GOT3 (cell line): ENCODE measurements around the gene UBR1.

Source experiments
- DNase-seq: peaks from one replicate; lab custom pipeline; 2025; ENCODE audit warnings: mixed read lengths; lab: John Stamatoyannopoulos, UW

UBR1 gene

DNA sequence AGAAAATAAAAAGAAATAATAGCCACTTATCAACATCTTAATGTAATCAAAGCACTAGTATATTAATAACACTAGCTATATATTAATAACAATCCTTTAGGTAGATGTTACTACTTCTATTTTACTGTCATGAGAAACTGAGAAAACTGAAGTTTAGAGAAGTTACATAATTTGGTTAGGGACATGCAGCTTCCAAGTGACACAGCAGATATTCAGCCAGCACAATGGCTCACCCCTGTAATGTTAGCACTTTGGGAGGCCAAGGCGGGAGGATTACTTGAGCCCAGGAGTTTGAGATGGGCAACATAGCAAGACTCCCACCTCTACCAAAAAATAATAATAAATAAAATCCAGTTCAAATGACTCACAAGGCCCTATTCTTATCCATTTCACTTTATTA, 1.9 kb upstream of the UBR1 start:
- no peak for DNase-seq

DNA sequence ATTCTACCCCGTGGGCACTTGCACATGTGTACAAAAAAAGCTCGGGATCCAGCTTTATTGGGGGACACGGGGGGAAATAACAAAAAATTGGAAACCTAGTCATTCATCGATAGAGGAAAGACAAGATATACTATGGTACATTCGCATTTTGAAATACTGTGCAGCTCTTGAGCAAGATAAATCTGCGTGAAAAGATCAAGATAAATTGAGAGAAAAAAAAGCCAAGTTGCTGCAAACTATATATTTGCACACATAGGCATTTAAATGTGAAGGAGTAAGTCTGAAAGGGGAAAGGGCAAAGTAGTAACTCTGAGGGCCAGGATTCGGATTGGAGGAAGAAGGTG, 620 bp upstream of the UBR1 start:
- DNase-seq: no peak

DNA sequence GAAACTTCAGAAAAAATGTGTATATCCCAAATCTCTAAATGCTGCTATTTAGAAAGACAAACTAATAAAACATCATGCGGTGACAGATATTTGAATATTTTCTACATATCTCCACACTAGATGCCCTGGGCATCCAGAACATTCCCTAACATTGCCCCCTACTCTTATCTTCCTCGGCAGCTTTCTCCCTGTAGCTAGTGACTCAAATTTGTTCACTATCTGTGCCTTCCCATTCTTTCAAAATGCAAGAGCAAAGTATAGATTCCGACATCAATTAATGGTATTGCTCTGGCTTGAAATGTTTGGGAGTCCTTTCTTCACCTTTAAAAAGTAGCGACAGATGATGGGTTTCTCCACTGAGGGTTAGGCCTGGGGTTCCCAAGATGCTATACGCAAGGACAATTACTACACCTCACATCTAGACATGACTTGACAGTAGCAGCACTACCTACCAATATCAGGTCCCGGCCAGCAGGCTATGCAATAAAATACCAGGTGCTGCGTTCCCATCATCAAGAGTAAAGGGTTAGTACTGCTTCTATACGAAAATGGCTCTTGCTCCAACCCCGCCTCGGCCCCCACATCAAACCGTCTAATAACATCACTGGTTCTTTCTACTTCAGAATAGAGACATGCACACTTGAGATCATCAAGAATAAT, 631 bp downstream of the UBR1 start:
- DNase-seq: no peak

DNA sequence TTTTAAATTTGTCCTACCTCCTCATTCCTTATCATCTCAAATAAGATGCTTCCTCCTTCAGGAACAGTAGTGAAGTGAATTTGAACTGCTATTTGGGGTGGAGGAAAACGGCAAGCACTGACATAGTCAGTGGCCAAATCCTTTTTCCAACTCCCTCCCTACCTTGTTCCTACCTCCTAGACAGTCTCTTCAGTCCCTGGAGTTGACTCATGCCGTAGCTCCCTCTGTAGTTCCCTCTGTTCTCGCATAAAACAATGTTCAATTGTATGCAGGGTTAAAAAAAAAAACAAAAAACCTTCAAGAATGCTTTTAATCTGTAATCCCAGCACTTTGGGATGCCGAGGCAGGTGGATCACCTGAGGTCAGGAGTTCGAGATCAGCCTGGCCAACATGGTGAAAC, 1.4 kb downstream of the UBR1 start:
- DNase-seq: no peak

DNA sequence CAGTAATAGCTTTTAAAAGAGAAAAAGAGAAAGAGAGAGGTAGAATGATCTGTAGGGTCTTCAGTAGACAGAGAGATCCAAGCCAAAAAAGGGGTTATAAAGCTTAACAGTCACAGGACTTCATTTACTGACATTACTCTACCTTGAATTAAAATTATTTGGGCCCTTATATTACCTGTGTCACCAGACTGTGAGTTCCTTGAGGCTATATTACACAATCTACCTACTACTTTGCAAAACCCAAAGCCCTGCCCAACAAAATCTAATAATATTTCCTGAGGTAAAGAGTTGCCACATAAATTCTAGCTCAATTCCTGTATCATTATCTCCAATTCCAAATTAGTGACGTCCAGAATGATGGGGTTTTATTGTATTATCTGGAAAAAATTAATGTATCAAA, 1.9 kb downstream of the UBR1 start:
- no peak for DNase-seq

DNA sequence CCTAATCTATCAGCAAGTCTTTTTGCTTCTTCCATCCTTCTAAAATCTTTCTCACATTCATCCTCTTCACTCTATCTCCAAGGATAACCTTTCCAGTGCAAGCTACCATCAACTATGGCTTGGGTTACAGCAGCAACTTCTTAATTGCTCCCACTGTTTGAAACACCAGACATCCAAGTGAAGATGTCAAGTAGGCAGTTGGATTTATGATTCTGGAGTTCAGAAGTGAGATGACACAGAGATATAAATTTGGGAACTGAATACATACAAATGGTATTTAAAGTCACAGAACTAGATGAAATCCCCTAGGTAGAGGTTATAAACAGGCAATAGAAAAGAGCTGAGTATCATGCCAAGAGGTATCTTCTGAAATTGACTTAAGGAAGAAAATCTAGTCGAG, 3.7 kb downstream of the UBR1 start:
- DNase-seq: no peak

DNA sequence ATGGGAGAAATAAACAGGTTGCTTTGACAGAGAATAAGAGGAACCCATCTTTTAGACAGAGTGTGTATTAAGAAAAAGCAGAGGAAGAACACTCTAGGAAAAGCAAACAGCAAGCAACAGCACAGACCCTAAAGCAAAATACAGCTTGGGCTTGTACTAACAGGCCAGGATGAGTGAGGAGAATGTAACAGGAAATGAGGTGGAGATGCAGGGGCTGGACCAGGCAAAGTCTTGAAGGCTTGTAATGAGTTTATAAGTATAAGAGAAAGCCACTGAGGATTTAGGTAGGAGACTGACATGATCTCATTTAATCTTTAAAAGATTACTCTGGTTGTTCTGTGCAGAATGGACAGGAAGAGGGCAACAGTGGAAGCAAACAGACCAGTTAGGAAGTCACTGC, 4.9 kb downstream of the UBR1 start:
- no peak for DNase-seq

DNA sequence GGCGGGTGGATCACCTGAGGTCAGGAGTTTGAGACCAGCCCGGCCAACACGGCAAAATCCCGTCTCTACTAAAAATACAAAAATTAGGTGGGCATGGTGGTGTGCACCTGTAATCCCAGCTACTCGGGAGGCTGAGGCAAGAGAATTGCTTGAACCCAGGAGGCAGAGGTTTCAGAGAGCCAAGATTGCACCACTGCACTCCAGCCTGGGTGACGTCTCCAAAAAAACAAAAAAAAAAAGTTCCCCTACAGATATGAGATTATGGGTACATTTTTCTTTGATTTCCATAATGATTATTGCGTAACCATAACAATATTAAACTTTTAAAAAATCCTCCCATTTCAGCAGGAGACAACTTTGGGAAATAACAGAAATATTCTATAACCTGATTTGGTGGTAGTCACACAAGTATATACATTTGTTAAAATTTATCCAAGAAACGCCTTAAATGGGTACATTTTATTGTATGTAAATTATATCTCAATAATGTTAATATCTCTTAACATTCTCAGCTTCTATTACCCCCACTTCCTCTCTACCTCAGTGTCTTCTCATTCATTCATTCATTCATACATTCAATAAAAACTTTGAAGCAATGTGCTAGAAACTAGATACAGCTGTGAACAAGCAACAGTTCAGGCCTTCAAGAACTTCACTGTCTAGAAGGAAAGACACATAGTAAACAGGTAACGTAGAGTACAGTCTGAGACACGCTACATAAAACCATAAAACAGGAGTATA, 6.6 kb downstream of the UBR1 start:
- DNase-seq: no peak

DNA sequence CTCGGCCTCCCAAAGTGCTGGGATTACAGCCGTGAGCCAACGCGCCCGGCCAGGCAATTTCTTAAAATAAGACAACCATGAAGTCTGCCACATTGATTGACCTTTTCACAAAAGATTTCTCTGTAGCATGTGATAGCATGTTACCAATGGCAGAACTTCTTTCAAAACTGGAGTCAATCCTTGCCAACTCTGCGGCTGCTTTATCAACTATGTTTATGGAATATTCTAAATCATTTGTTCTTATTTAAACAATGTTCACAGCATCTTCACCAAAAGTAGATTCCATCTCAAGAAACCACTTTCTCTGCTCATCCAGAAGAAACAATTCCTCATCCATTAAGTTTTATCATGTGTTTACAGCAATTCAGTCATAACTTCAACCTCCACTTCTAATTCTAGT, 9.4 kb downstream of the UBR1 start:
- no peak for DNase-seq

DNA sequence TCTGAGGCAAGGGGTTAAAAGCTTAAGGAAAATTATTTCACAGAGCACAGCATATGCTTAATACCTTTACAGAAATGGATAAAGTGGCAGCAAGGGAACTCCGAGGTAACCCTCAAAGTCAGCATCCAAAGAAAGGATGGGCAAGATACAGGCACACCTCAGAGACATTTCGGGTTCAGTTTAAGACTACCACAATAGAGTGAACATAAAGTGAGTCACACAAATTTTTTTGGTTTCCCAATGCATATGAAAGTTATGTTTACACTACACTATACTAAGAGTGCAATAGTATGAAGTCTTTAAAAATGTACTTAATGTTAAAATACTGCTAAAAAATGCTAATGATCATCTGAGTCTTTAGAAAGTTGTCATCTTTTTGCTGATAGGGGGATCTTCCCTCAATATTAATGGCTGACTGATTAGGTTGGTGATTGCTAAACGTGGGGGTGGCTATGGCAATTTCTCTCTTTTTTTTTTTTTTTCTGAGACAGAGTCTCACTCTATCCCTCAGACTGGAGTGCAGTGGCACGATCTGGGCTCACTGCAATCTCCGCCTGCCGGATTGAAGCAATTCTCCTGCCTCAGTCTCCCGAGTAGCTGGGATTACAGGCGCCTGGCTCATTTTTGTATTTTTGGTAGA, 10.0 kb downstream of the UBR1 start:
- DNase-seq: no peak

DNA sequence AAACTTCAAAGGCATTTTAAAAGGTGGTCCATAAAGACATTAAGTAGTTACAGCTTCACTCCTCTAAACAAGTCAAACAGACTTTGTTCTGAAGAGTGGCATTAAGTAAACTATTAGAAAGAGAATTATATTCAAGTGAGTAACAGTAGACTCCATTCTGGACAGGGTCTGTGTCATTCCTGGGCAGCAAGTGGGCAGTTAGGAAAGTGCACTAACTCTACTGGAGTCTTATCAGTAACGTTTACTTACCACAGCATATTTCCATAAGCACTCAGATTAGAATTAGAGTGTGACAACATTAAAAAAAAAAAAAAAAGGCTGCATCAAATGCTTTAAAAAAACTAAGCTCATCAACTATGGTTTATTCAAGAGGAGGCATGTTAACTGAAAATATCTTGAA, 10.6 kb downstream of the UBR1 start:
- DNase-seq: no peak

DNA sequence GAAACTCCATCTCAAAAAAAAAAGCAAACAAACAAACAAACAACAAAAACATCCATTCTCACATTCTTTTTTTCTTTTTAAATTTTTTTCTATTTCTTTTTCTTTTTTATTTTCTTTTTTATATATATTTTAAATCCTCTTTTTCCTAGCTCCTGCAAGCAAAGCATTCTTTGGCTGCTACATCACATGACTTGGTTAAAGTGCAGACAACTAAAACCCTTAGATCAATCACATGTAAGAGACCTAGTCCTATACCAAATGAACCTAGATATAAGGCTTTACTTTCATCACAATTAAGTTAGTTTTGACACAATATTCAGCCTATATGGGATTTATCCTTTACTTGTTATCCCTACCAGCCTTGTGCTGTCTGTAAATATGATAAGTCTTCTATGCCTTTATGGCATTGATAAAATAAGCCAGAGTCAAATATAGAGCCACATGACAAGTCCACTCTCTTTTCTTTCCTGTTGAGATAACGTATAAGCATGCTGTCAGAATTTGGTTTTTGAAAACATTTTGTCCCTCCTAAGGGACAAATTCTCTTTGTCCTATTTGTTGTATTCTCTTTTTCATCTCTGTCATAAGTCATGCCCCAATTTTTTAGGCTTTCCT, 11.3 kb downstream of the UBR1 start:
- DNase-seq: no peak

DNA sequence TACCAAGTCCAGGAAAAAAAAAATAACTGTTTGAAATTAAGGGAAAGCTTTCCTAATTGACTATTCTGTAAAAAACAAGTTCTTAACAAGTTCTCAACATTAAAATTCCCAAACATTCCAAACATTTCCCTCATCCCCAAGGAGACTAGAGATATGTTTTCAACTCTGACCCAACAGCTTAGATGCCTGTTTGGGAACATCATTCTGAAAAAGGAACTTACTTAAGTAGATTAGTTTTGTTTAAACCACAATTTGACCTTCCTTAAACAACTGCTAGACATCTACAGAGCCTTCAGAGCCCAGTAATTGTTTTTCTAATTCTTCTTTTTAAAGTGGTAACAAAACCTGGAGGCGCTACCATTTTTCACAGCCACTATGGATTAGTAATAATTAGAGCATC, 12.8 kb downstream of the UBR1 start:
- DNase-seq: no peak

DNA sequence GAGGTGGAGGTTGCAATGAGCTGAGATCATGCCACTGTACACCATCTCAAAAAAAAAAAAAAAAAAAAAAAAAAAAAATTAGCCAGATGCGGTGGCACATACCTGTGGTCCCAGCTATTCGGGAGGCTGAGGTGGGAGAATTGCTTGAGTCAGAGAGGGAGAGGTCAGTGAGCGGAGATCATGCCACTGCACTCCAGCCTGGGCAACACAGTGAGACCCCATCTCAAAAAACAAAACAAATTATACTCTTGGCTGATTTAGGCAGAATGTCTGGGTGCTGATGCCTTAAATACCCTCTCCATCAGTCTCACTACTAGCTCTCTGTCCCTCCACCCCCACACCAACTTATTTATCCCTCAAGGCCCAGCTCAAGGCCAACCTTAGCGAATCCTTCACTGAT, 14.0 kb downstream of the UBR1 start:
- no peak for DNase-seq

DNA sequence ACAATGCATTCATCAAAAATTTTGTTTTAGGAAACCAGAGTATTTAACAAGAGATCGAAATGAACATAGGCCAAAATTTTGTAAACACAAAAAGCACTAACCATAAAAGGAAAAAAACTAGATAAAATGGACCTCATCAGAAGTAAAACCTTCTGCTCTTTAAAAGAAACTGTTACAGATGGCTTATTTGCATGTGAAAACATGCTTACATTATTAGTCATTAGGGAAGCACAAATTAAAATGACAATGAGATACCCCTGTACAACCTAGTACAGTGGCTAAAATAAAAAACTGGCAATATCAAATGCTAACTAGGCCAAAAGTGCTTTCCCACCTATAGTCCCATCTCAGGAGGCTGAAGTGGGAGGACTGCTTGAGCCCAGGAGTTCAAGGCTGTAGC, 19.3 kb downstream of the UBR1 start:
- no peak for DNase-seq

DNA sequence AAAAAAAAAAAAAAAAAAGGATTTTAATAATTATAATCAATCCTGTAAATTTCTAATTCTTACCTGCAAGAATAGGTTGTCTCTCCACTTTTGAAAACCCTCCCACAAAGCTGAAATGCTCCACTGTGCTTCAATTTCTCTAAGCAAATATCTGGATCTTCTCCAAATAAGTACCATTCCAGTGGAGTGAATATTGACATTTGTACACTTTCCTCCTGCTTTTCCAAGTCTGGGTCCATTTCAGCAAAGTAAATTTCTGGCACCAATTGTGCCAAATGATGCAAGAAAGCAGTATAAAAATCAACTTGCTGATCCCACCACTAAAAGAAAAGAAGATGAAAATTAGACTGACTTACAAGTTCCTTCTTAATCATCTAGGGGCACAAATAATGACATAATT, 19.9 kb downstream of the UBR1 start:
- DNase-seq: no peak

DNA sequence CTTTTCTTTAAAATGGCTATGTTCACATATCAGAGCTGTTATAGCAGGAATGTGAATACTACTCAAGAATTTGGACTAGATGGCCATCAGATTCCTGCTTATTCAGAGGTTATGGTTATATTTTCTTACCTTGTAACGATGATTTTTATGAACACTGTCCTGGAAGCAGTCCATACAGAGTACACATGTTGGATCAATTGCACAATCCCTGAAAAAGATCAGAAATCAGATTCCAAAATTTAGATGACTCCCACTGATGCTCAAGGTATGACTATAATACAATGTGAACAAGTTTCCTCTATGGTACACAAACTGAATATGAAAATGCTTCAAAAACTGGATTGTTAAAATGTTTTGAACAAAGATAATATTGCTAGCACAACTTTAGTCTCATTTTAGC, 23.3 kb downstream of the UBR1 start:
- DNase-seq: no peak

DNA sequence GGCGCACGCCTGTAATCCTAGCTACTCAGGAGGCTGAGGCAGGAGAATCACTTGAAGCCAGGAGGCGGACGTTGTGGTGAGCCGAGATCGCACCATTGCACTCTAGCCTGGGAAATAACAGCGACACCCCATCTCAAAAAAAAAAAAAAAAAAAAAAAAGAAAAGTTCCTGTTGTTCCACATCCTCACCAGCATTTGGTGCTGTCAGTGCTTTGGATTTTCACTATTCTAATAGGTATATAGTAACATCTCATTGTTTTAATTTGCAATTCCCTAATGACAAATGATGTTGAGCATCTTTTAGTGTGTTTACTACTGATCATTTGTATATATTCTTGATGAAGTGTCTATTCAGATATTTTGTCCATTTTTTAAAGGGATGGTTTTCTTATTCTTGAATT, 24.6 kb downstream of the UBR1 start:
- DNase-seq: no peak

DNA sequence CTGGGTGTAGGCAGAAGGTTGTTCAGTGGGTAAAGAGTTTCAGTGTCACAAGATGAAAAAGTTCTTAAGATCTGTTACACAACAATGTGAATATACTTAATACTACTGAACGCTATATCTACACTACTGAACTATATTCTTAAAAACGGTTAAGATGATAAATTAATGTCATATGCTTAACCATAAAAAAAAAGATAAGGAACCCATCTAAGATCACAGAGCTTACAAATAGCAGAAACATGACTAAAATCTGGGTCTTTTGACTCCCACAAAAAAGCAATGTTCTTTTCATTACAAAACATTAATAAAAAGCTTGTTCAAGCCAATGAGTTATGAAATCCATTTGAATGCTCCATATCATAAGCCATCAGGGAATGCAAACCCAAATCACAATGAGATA, 34.4 kb downstream of the UBR1 start:
- DNase-seq: no peak

DNA sequence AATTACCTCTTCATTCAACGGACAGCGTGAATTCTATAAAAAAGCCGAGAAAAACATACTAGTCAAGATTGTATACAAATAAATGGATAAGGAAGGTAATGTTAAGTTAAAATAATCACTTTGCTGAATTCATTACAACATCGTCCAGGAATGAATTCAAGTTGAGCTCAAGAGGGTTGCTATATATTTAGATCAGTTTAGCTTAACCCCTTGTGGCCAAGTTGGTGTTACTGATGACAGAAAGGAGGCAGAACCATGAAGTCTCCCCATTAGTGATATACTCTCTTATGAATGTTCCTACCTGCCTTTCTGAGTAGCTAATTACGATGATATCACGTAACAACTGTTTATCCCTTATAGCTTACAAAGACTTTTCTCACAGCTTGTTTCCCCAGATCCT, 34.9 kb downstream of the UBR1 start:
- DNase-seq: no peak

DNA sequence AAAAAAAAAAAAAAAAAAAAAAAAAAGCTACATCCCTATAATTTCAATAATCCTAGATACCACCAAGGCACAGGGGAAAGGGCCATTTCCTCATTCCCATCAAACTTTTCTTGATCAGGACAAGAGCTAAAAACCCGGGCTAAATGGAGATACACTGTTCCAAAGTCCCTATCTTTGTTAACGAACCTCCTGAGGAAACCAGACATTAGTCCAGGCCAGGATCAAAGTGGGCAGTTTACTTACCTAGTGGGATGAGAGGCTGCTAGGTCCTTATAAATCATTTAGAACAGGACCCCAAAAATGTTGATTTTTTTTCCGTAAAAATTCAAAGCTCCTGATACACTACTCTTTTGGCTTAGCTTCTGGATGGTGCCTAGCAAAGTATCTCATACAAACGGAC, 35.6 kb downstream of the UBR1 start:
- no peak for DNase-seq

DNA sequence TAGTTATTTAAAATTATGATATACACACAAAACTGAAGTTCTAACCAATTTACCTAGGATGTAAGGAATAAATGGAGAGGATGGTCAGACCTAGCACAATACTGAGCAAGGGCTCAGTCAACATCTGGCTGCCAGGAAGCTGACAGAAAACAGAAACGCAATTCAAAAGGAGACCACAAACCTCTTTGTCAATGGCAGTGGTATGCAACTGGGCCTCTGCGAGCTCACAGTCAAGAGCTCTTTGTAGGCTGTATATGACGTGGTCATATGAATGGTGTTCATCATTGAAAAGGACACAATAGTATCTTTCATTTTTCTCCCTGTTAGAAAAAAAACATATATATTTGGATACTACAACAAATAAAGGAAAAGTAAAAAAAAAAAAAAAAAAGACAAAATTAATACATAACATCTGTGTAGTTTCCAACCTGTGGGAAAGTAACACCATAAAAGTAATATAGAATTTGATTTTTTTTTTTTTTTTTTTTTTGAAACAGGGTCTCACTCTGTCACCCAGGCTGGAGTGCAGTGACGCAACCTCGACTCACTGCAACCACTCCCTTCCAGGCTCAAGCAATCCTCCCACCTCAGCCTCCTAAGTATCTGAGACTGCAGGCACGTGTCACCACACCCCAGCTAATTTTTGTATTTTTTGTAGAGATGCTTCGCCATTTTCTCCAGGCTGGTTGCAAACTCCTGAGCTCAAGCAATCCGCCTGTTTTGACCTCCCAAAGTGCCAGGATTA, 37.9 kb downstream of the UBR1 start:
- no peak for DNase-seq

DNA sequence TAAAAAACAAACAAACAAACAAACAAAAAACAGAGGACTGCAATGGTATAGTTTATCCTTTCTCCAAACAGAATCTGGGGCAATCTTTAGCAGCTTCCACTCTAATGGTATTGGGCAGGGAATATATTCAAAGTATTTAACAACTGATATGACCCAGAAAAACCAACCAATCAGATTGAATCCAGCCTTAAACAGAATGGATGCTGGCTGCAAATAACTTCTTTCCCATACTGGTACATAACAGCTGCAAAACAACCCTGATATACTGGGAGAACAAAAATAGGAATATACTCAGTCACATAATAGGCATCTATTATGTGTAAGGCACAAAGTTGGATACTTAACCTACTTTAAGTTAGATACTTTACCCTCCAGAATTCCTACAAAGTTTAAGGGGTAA, 49.1 kb downstream of the UBR1 start:
- DNase-seq: no peak
